Suprapubic skin (tissue), 4 donors: Measurements from ENCODE around the gene CPD. TPM values are rescaled to one million over a fixed set of nuclear protein-coding genes. Genes with fewer than 3 reads are reported as not detected.

ENCODE experiments used
- DNase-seq, 2 donors: peaks; one replicate each; pipeline ENCODE4 v3.0.0-alpha.2; 2019; ENCODE audit warnings: low spot score in 2 of 2
- H3K27ac ChIP-seq: fragments of 200-600 bp; sonication (generic); one replicate; pipeline ENCODE4 v1.5.1; 2019
- H3K27me3 ChIP-seq: fragments of 200-600 bp; sonication (generic); one replicate; pipeline ENCODE4 v1.5.1; 2019
- H3K36me3 ChIP-seq: fragments of 200-600 bp; sonication (generic); one replicate; pipeline ENCODE4 v1.5.1; 2019
- H3K4me1 ChIP-seq: fragments of 200-600 bp; sonication (generic); one replicate; pipeline ENCODE4 v1.5.1; 2019
- H3K4me3 ChIP-seq: fragments of 200-600 bp; sonication (generic); one replicate; pipeline ENCODE4 v1.5.1; 2019; ENCODE audit warnings: mild to moderate bottlenecking
- H3K9me3 ChIP-seq: fragments of 200-600 bp; sonication (generic); one replicate; pipeline ENCODE4 v1.5.1; 2019
- CTCF ChIP-seq, 2 donors: fragments of 200-600 bp in 1 of 2; fragments of 450-650 bp in 1 of 2; sonication (generic) in 1 of 2; IDR thresholded peaks; one replicate each; pipeline ENCODE4 v1.5.1; 2016 to 2019; ENCODE audit warnings: antibody characterized with exemption in 2 of 2, mild to moderate bottlenecking in 1 of 2, moderate library complexity in 1 of 2
- EP300 ChIP-seq: sonication (generic); formaldehyde crosslinking; IDR thresholded peaks from one replicate; pipeline ENCODE4 v1.6.1; 2017; ENCODE audit warnings: antibody characterized with exemption
- POLR2A ChIP-seq, 2 donors: fragments of 450-650 bp; IDR thresholded peaks; one replicate each; pipeline ENCODE4 v1.6.1; 2017; ENCODE audit warnings: antibody characterized with exemption in 2 of 2, mild to moderate bottlenecking in 2 of 2, moderate library complexity in 2 of 2
- POLR2AphosphoS5 ChIP-seq, 3 donors: sonication (generic); formaldehyde crosslinking; IDR thresholded peaks; one replicate each; pipeline ENCODE4 v1.6.1; 2017; ENCODE audit warnings: antibody characterized with exemption in 3 of 3
- WGBS: methylation state at CpG from one replicate; pipeline ENCODE4 v1.1.5; 2018; 5-methylcytosine and 5-hydroxymethylcytosine counted together
- total RNA-seq, 4 donors: library from RNA; depleted of rRNA; stranded (reverse); fragments of >200 nt; gene quantifications; one replicate each; pipeline ENCODE4 v1.1.0, GENCODE V29; 2016

CPD gene
- total RNA-seq, 4 donors from 2014 or later, result 38.9 to 60.5 (median 49.4) TPM

GRCh38 chr17:30368912-30369720, 9.6 kb upstream of the CPD start:
- no peak for DNase-seq
- H3K4me1 ChIP-seq, result no peaks in the 10 kb centered on the region
- WGBS, result 83% methylated on average over 13 of the region's 13 CpGs
- H3K9me3 ChIP-seq, result no peaks in the 10 kb centered on the region
- no peak for TF ChIP-seq POLR2AphosphoS5 (IDR thresholded peaks at IDR 0.05)
- no peak overlapping the region for H3K27ac ChIP-seq
- H3K4me3 ChIP-seq, result no peak overlapping the region
- H3K27me3 ChIP-seq, result no peaks in the 10 kb centered on the region
- H3K36me3 ChIP-seq, result no peaks in the 10 kb centered on the region

- H3K27ac ChIP-seq, result no peak overlapping the region
Measured at GRCh38 chr17:30369995-30370394, 8.7 kb upstream of the CPD start.

GRCh38 chr17:30372755-30373154, 6.0 kb upstream of the CPD start:
- TF ChIP-seq POLR2AphosphoS5 (IDR thresholded peaks at IDR 0.05) (no peak), CTCF (IDR thresholded peaks at IDR 0.05) (no peak), POLR2A (IDR thresholded peaks at IDR 0.05) (no peak)
- Histone ChIP-seq H3K4me1 (peaks cover 2% of the 10 kb centered on the region), H3K36me3 (no peaks in the 10 kb centered on the region), H3K27ac (no peak overlapping the region), H3K9me3 (no peaks in the 10 kb centered on the region), H3K27me3 (no peaks in the 10 kb centered on the region), H3K4me3 (no peak overlapping the region)
- 48% methylated on average over 2 of the region's 2 CpGs for WGBS
- DNase-seq, result no peak

More at GRCh38 chr17:30369995-30370394, 8.7 kb upstream of the CPD start:
- TF ChIP-seq CTCF (IDR thresholded peaks at IDR 0.05) (no peak), EP300 (no peak), POLR2AphosphoS5 (IDR thresholded peaks at IDR 0.05) (no peak), POLR2A (IDR thresholded peaks at IDR 0.05) (no peak)
- H3K9me3 ChIP-seq, result no peaks in the 10 kb centered on the region
- no peaks in the 10 kb centered on the region for H3K36me3 ChIP-seq
- no peaks in the 10 kb centered on the region for H3K27me3 ChIP-seq
- H3K4me1 ChIP-seq, result no peaks in the 10 kb centered on the region
- H3K4me3 ChIP-seq, result no peak overlapping the region
- DNase-seq, result no peak

GRCh38 chr17:30375661-30376060, 3.1 kb upstream of the CPD start:
- 100% methylated on average over 1 of the region's 1 CpG for WGBS
- Histone ChIP-seq H3K4me3 (no peak overlapping the region), H3K27ac (no peak overlapping the region)

GRCh38 chr17:30376621-30377452, 1.9 kb upstream of the CPD start:
- Histone ChIP-seq H3K4me1 (peaks cover 33% of the 10 kb centered on the region), H3K4me3 (no peak overlapping the region), H3K36me3 (no peaks in the 10 kb centered on the region), H3K27me3 (no peaks in the 10 kb centered on the region), H3K9me3 (no peaks in the 10 kb centered on the region), H3K27ac (no peak overlapping the region)
- no peak for DNase-seq
- 72% methylated on average over 12 of the region's 12 CpGs for WGBS
- TF ChIP-seq EP300, result no peak
- no peak for TF ChIP-seq CTCF (IDR thresholded peaks at IDR 0.05)
- no peak for TF ChIP-seq POLR2A (IDR thresholded peaks at IDR 0.05)
- TF ChIP-seq POLR2AphosphoS5 (IDR thresholded peaks at IDR 0.05), result no peak

More at GRCh38 chr17:30375661-30376060, 3.1 kb upstream of the CPD start:
- Histone ChIP-seq H3K27me3 (no peaks in the 10 kb centered on the region), H3K36me3 (no peaks in the 10 kb centered on the region), H3K9me3 (no peaks in the 10 kb centered on the region), H3K4me1 (peaks cover 22% of the 10 kb centered on the region)
- TF ChIP-seq EP300 (no peak), POLR2AphosphoS5 (IDR thresholded peaks at IDR 0.05) (no peak), POLR2A (IDR thresholded peaks at IDR 0.05) (no peak), CTCF (IDR thresholded peaks at IDR 0.05) (no peak)
- DNase-seq, result no peak
